Epithelial cell of esophagus (primary cell): ENCODE results near the gene FARS2.

ENCODE experiments used
- DNase-seq: peaks from one replicate; pipeline ENCODE4 v3.0.0; 2010; ENCODE audit warnings: low read depth
- H3K4me3 ChIP-seq: 2 replicates; pipeline ENCODE4 v1.5.1; 2011; ENCODE audit warnings: mild to moderate bottlenecking, low read length, control low read depth
- TF ChIP-seq, protein P1 (sequence below): IDR thresholded peaks from 2 replicates; pipeline ENCODE4 v1.5.1; 2011; ENCODE audit warnings: low read depth, mild to moderate bottlenecking, low read length, control low read depth, inconsistent platforms; ENCODE audit not compliant: insufficient read depth; ENCODE audit errors: missing control alignments

Gene FARS2

DNA sequence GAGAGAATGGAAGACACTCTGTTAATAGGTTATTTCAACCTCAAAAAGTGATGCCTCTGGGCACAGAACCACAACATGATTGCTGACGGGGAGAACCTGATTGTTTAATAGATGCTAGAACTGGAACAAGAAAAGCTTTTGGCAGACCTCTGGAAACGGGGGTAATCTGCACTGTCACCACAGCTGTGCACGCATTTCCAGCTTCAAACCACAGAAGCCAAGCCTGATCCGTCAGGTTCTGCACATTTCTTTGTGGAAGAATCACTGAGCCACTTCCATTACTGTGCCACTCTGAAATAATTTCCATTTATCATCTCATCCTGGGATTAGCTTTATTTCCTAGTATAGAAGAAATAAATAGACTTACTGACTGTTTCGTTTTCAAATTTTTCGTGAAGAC, 309.3 kb downstream of the FARS2 start:
- TF ChIP-seq, protein P1, sequence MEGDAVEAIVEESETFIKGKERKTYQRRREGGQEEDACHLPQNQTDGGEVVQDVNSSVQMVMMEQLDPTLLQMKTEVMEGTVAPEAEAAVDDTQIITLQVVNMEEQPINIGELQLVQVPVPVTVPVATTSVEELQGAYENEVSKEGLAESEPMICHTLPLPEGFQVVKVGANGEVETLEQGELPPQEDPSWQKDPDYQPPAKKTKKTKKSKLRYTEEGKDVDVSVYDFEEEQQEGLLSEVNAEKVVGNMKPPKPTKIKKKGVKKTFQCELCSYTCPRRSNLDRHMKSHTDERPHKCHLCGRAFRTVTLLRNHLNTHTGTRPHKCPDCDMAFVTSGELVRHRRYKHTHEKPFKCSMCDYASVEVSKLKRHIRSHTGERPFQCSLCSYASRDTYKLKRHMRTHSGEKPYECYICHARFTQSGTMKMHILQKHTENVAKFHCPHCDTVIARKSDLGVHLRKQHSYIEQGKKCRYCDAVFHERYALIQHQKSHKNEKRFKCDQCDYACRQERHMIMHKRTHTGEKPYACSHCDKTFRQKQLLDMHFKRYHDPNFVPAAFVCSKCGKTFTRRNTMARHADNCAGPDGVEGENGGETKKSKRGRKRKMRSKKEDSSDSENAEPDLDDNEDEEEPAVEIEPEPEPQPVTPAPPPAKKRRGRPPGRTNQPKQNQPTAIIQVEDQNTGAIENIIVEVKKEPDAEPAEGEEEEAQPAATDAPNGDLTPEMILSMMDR = no peak
- no peak overlapping the region for H3K4me3 ChIP-seq
- DNase-seq = no peak

DNA sequence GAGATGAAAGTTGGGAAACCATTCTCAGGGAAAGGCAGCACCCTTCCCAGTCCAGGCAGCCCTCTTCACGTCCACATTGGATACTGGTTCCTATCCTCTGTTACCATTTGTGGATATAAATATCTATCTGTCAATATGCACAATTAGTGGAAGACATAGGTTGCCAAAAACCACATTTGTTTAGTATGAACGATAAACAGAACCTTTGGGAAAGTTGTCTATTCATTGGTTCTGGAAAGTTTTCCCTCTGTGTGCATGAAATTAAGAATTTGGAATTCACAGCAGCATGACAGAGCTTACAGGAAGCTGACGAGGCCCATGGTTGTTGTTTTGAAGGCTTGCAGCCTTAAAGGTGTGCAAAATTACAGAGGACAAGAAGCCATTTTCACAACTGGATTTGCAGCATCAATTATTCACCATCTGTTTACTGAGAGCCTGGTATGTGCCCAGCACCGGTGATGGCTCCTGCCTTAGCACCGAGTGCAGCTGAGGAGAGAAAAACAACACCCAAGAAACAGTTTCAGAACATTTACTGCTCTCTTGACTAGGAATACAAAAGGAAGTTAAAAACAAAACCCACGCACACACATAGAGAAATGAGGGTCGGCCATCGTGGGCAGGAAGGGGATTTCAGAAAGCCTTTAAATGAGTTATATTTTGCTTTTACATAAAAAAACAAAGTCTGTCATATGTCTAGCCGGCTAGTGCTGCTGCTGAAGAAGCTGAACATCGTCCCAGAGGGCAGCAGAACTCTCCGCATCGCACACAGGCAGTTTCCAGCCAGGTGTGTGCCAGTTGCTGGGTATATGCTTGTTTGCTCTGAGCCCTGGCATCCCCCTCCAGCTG, 319.6 kb downstream of the FARS2 start:
- no peak overlapping the region for H3K4me3 ChIP-seq
- TF ChIP-seq, protein P1 = no peak
- DNase-seq = no peak

DNA sequence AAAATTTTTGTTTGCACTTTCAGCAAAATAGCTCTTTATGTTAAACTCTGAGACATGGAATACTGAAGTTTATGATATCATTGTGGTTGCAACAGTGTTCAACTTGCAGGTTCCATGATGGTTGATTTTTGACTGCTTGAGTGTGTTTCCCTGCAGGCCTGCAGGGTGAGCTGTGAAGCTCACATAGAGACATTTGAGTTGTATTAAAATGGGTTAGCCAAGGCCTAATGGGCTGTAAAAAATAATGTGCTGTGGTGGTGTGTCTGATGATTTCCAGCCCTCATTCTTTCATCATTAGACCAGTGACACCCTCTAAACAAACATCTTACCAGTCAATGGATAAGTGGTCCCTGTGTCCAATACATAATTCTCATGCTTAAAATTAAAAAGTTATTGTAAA, 321.4 kb downstream of the FARS2 start:
- TF ChIP-seq, protein P1 = no peak
- DNase-seq = no peak
- H3K4me3 ChIP-seq = no peak overlapping the region

GRCh38 chr6:5583528-5583927, 322.2 kb downstream of the FARS2 start:
- TF ChIP-seq, protein P1 = no peak
- no peak overlapping the region for H3K4me3 ChIP-seq
- DNase-seq = no peak

GRCh38 chr6:5584078-5584482, 322.8 kb downstream of the FARS2 start:
- TF ChIP-seq, protein P1 = no peak
- no peak for DNase-seq

GRCh38 chr6:5587648-5588047, 326.3 kb downstream of the FARS2 start:
- DNase-seq = no peak
- H3K4me3 ChIP-seq = no peak overlapping the region
- TF ChIP-seq, protein P1 = no peak

More at GRCh38 chr6:5584078-5584482, 322.8 kb downstream of the FARS2 start:
- no peak overlapping the region for H3K4me3 ChIP-seq
